ENCODE results near the gene CDCA5. TPM values are rescaled to one million over a fixed set of nuclear protein-coding genes. Genes with fewer than 3 reads are reported as not detected.

CDCA5 gene
- total RNA-seq, 1 experiment from 2014 or later, result 94.8 TPM

DNA sequence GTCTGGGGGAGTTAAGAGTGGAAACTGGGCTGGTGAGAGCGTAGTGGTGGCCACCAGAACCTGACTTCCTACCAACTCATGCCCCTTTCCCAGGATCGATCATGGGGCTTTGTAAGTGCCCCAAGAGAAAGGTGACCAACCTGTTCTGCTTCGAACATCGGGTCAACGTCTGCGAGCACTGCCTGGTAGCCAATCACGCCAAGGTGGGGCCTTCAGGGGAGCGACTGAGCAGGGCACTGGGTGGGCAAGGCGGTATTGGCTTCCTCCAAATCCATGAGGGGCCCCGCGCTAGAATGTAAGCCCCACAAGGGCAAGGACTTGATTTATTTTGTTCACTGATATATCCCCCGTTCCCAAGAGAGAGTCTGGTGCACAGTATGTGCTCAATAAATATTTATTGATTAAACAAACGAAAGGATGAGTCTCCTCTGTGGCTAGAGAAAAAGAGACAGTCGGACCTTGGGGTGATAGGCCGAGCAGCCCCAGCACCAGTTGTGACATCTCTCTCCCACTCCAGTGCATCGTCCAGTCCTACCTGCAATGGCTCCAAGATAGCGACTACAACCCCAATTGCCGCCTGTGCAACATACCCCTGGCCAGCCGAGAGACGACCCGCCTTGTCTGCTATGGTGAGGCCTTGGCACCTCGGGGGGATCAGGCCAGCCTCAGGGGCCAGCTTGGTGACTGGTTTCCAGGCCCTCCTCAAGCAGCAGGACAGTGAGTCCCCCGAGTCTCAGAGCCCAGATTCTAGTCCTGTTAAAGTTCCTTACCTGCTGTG is 947 bp upstream of the CDCA5 start:
- Mint-ChIP-seq H3K4me3 (peak overlapping the region; percentile 97 to 99), H3K9me3 (no peaks in the 10 kb centered on the region; a peak in 1 of 5 replicates), H3K4me1 (peaks cover 14 to 16% of the 10 kb centered on the region in 2 experiments), H3K27me3 (ENCODE audit: low read depth) (no peaks in the 10 kb centered on the region), H3K36me3 (ENCODE audit: insufficient read depth in 1 of 3, low read depth in 3 of 3) (peaks cover 23 to 68% (median 65%) of the 10 kb centered on the region in 3 experiments), H3K27ac (peak overlapping the region; percentile 98 to 100 (median 99))
- Histone ChIP-seq H3K79me2 (ENCODE audit: insufficient read depth, low read length) (peaks cover 8% of the 10 kb centered on the region; the same call in 1 of the 2 replicates), H3K4me1 (ENCODE audit: insufficient read depth, low read length) (no peaks in the 10 kb centered on the region), H3K14ac (ENCODE audit: insufficient read depth, low read length) (peak overlapping the region; percentile 85), H2BK120ac (ENCODE audit: low read depth, low read length, poor library complexity, severe bottlenecking) (no peak overlapping the region), H2BK15ac (ENCODE audit: low read depth, low read length) (no peak overlapping the region), H3K9ac (ENCODE audit: extremely low read depth, insufficient read length, low read length) (peak overlapping the region; percentile 93), H3K4ac (ENCODE audit: low read depth, low read length) (no peak overlapping the region), H3K27ac (ENCODE audit: insufficient read length, low read depth, low read length) (peak overlapping the region; percentile 79), H3K4me2 (ENCODE audit: insufficient read depth, insufficient read length, low read length) (peak overlapping the region; percentile 79), H2AFZ (ENCODE audit: low read length) (no peak overlapping the region), H3T11ph (ENCODE audit: low read length) (no peak overlapping the region), H3K23me2 (ENCODE audit: insufficient read length, low read depth, low read length, poor library complexity, severe bottlenecking) (peaks cover 12% of the 10 kb centered on the region), H2AK5ac (ENCODE audit: insufficient read length, low read length) (no peak overlapping the region), H4K8ac (replicated peaks; ENCODE audit: insufficient read length, low read depth, low read length) (no peak overlapping the region), H3K18ac (ENCODE audit: insufficient read length, low read depth, low read length) (peak overlapping the region; percentile 69), H4K5ac (ENCODE audit: insufficient read length, low read depth, low read length) (no peak overlapping the region), H3K23ac (ENCODE audit: insufficient read length, low read depth, low read length) (no peak overlapping the region), H3K27me3 (ENCODE audit: insufficient read depth, low read length) (no peaks in the 10 kb centered on the region), H2BK12ac (ENCODE audit: insufficient read length, low read depth, low read length) (no peak overlapping the region), H3K79me1 (ENCODE audit: insufficient read depth, low read depth, low read length, poor library complexity, severe bottlenecking) (peaks cover 3% of the 10 kb centered on the region), H3K9me3 (ENCODE audit: control insufficient read depth, low read depth, low read length) (no peaks in the 10 kb centered on the region), H2BK20ac (ENCODE audit: low read depth, low read length, poor library complexity, severe bottlenecking) (no peak overlapping the region), H4K20me1 (ENCODE audit: control insufficient read depth, insufficient read depth, insufficient read length) (peaks cover 3% of the 10 kb centered on the region), H4K91ac (ENCODE audit: insufficient read length, low read depth, low read length) (no peak overlapping the region), H3K56ac (ENCODE audit: insufficient read length, low read depth, low read length) (no peak overlapping the region), H2BK5ac (ENCODE audit: insufficient read length, low read length) (no peak overlapping the region)
- TF ChIP-seq, protein P1, sequence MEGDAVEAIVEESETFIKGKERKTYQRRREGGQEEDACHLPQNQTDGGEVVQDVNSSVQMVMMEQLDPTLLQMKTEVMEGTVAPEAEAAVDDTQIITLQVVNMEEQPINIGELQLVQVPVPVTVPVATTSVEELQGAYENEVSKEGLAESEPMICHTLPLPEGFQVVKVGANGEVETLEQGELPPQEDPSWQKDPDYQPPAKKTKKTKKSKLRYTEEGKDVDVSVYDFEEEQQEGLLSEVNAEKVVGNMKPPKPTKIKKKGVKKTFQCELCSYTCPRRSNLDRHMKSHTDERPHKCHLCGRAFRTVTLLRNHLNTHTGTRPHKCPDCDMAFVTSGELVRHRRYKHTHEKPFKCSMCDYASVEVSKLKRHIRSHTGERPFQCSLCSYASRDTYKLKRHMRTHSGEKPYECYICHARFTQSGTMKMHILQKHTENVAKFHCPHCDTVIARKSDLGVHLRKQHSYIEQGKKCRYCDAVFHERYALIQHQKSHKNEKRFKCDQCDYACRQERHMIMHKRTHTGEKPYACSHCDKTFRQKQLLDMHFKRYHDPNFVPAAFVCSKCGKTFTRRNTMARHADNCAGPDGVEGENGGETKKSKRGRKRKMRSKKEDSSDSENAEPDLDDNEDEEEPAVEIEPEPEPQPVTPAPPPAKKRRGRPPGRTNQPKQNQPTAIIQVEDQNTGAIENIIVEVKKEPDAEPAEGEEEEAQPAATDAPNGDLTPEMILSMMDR (conservative IDR thresholded peaks at IDR 0.05), result no peak
- no peak for DNase-seq
- no CpG with 5 or more reads among the region's 23 CpGs for WGBS (ENCODE audit: extremely low coverage, insufficient read length, low lambda C conversion rate)

Data from H9 (cell line).